Subcutaneous adipose tissue (tissue), 4 donors: Measurements from ENCODE around the gene CPEB2. TPM values are rescaled to one million over a fixed set of nuclear protein-coding genes. Genes with fewer than 3 reads are reported as not detected.

Experiments used
- CTCF ChIP-seq: fragments of 450-650 bp; IDR thresholded peaks from one replicate; pipeline ENCODE4 v1.5.1; 2016; ENCODE audit warnings: low read depth, mild to moderate bottlenecking, control low read depth, antibody characterized with exemption, moderate library complexity
- total RNA-seq, 4 donors: library from RNA; depleted of rRNA; stranded (reverse); fragments of >200 nt; gene quantifications; one replicate each; pipeline ENCODE4 v1.1.0, GENCODE V29; 2016

Gene CPEB2
- total RNA-seq, 4 donors from 2014 or later, result 25.8 to 28.1 (median 26.0) TPM

GRCh38 chr4:15104825-15105224 is 102.5 kb downstream of the CPEB2 start:
- no peak for TF ChIP-seq CTCF

- TF ChIP-seq CTCF, result no peak
Measured at GRCh38 chr4:15106399-15106798, 104.1 kb downstream of the CPEB2 start.

GRCh38 chr4:15109600-15109999 is 107.3 kb downstream of the CPEB2 start:
- no peak for TF ChIP-seq CTCF

- no peak for TF ChIP-seq CTCF
Measured at GRCh38 chr4:15110120-15110571, 107.9 kb downstream of the CPEB2 start.

- no peak for TF ChIP-seq CTCF
Measured at GRCh38 chr4:15116509-15117079, 114.3 kb downstream of the CPEB2 start.

- TF ChIP-seq CTCF, result no peak
Measured at GRCh38 chr4:15117270-15117946, 115.1 kb downstream of the CPEB2 start.

GRCh38 chr4:15118292-15118691 is 116.0 kb downstream of the CPEB2 start:
- no peak for TF ChIP-seq CTCF
